Testis (tissue), 3 donors: ENCODE data around the gene LPIN1. TPM values are rescaled to one million over a fixed set of nuclear protein-coding genes. Genes with fewer than 3 reads are reported as not detected.

Experiments
- DNase-seq: peaks from one replicate; pipeline ENCODE4 v3.0.0-alpha.2; 2019
- H3K27ac ChIP-seq, 2 donors: fragments of 200-600 bp; sonication (generic); one replicate each; pipeline ENCODE4 v1.5.1; 2019
- H3K27me3 ChIP-seq: fragments of 200-600 bp; sonication (generic); one replicate; pipeline ENCODE4 v1.5.1; 2019
- H3K36me3 ChIP-seq: fragments of 200-600 bp; sonication (generic); one replicate; pipeline ENCODE4 v1.5.1; 2017; ENCODE audit warnings: low read depth; ENCODE audit errors: missing control alignments
- H3K4me1 ChIP-seq: fragments of 200-600 bp; sonication (generic); one replicate; pipeline ENCODE4 v1.5.1; 2019
- H3K4me3 ChIP-seq, 2 donors: fragments of 200-600 bp; sonication (generic); one replicate each; pipeline ENCODE4 v1.5.1; 2017 to 2019
- H3K9me3 ChIP-seq: fragments of 200-600 bp; sonication (generic); one replicate; pipeline ENCODE4 v1.5.1; 2017
- CTCF ChIP-seq, 3 experiments: fragments of 450-650 bp in 2 of 3; fragments of 200-600 bp in 1 of 3; sonication (generic) in 1 of 3; IDR thresholded peaks; one replicate each; pipeline ENCODE4 v1.5.1; 2016 to 2019; ENCODE audit warnings: antibody characterized with exemption in 3 of 3, mild to moderate bottlenecking in 2 of 3, moderate library complexity in 1 of 3
- POLR2A ChIP-seq: fragments of 450-650 bp; IDR thresholded peaks from one replicate; pipeline ENCODE4 v1.6.1; 2017; ENCODE audit warnings: antibody characterized with exemption, mild to moderate bottlenecking, moderate library complexity
- WGBS, 2 donors: methylation state at CpG; one replicate each; pipeline ENCODE4 v1.1.5; 2018; 5-methylcytosine and 5-hydroxymethylcytosine counted together
- intact Hi-C: fragments of 100-400 bp; cut with DNase I; formaldehyde crosslinking; loops from one replicate; pipeline ENCODE4 v1.15.1; 2023; ENCODE audit warnings: low total_unique reads
- polyA plus RNA-seq: library from polyadenylated mRNA; stranded (reverse); fragments of 350-450 nt; fragmentation: Illumina TruSeq; extraction: RNeasy Lipid Tissue Mini Kit (QIAGEN cat#74804); gene quantifications from one replicate; pipeline ENCODE4 v1.2.3, GENCODE V29; 2014; ENCODE audit warnings: low read depth, low replicate concordance; ENCODE audit not compliant: insufficient read depth
- total RNA-seq, 2 donors: library from RNA; depleted of rRNA; stranded (reverse); fragments of >200 nt; gene quantifications; one replicate each; pipeline ENCODE4 v1.2.3, GENCODE V29; 2016

Gene LPIN1
- total and polyA plus RNA-seq, 3 donors from 2014 or later, result 90.0 to 198 (median 169) TPM

- no peak for DNase-seq
- no peak for TF ChIP-seq CTCF (IDR thresholded peaks at IDR 0.05)
- no peak for TF ChIP-seq POLR2A
- Histone ChIP-seq H3K36me3 (no peaks in the 10 kb centered on the region), H3K4me3 (no peak overlapping the region), H3K9me3 (no peaks in the 10 kb centered on the region), H3K27ac (no peak overlapping the region), H3K27me3 (no peaks in the 10 kb centered on the region), H3K4me1 (peaks cover 7% of the 10 kb centered on the region)
- intact Hi-C loops, result no loop called here
- 93 to 94% methylated on average over 7 of the region's 7 CpGs for WGBS, 2 donors
Observed at GRCh38 chr2:11774600-11774999, 28.2 kb downstream of the LPIN1 start.

GRCh38 chr2:11775384-11775783, 29.0 kb downstream of the LPIN1 start:
- no peak overlapping the region for H3K27ac ChIP-seq
- WGBS, 2 donors, result 72% methylated on average over 4 of the region's 4 CpGs
- no peak overlapping the region for H3K4me3 ChIP-seq
- H3K4me1 ChIP-seq, result peaks cover 7% of the 10 kb centered on the region
- no peaks in the 10 kb centered on the region for H3K36me3 ChIP-seq
- no peak for DNase-seq
- no peaks in the 10 kb centered on the region for H3K9me3 ChIP-seq
- H3K27me3 ChIP-seq, result no peaks in the 10 kb centered on the region
- intact Hi-C loops, result loop anchor here (5.0 kb wide), 1 partner anchor 83 kb away; no protein-coding TSS in a partner anchor
- TF ChIP-seq POLR2A (no peak), CTCF (IDR thresholded peaks at IDR 0.05) (no peak)

GRCh38 chr2:11777066-11777782, 30.8 kb downstream of the LPIN1 start:
- Histone ChIP-seq H3K27ac (peak overlapping the region in 1 of 2 donors; percentile 19), H3K4me1 (peaks cover 7% of the 10 kb centered on the region), H3K27me3 (no peaks in the 10 kb centered on the region), H3K9me3 (no peaks in the 10 kb centered on the region), H3K36me3 (no peaks in the 10 kb centered on the region), H3K4me3 (no peak overlapping the region)
- no peak for DNase-seq
- TF ChIP-seq POLR2A (no peak), CTCF (IDR thresholded peaks at IDR 0.05) (no peak)
- 80 to 90% methylated on average over 24 of the region's 24 CpGs for WGBS, 2 donors
- intact Hi-C loops, result loop anchor here (5.0 kb wide), 1 partner anchor 85 kb away; no protein-coding TSS in a partner anchor

GRCh38 chr2:11777886-11778415, 31.5 kb downstream of the LPIN1 start:
- H3K4me3 ChIP-seq, result no peak overlapping the region
- H3K9me3 ChIP-seq, result no peaks in the 10 kb centered on the region
- DNase-seq, result no peak
- no peaks in the 10 kb centered on the region for H3K36me3 ChIP-seq
- TF ChIP-seq CTCF (IDR thresholded peaks at IDR 0.05) (no peak), POLR2A (no peak)
- no peak overlapping the region for H3K27ac ChIP-seq
- H3K27me3 ChIP-seq, result no peaks in the 10 kb centered on the region
- peaks cover 7% of the 10 kb centered on the region for H3K4me1 ChIP-seq
- 83 to 87% methylated on average over 13 of the region's 13 CpGs for WGBS, 2 donors
- intact Hi-C loops, result loop anchor here (5.0 kb wide), 1 partner anchor 86 kb away; no protein-coding TSS in a partner anchor
